ENCODE measurements around the gene SYPL1.

GRCh38 chr7:106112972-106113421 is 885 bp upstream of the SYPL1 start:
- no peak; the same call in 1 of the 2 replicates for TF ChIP-seq REST (tag by site-specific recombination; IDR thresholded peaks at IDR 0.05)
- no peak for TF ChIP-seq CTCF (tag by site-specific recombination; IDR thresholded peaks at IDR 0.05)
- no peak for TF ChIP-seq FEZF1 (tag by site-specific recombination; IDR thresholded peaks at IDR 0.05)
- no peak for TF ChIP-seq ZNF791 (tag by site-specific recombination; IDR thresholded peaks at IDR 0.05)
- TF ChIP-seq ZNF10 (tag by site-specific recombination; IDR thresholded peaks at IDR 0.05) = no peak
- TF ChIP-seq SP7 (tag by site-specific recombination; IDR thresholded peaks at IDR 0.05) = no peak
- no peak for TF ChIP-seq ATF2 (tag by site-specific recombination; IDR thresholded peaks at IDR 0.05; ENCODE audit: low read depth)
- TF ChIP-seq PBX3 (CRISPR knock-in tag; IDR thresholded peaks at IDR 0.05) = no peak
- TF ChIP-seq ZNF311 (tag by site-specific recombination; IDR thresholded peaks at IDR 0.05; ENCODE audit: borderline replicate concordance) = no peak

All from HEK293 (cell line).